GM19372 (cell line): ENCODE data around the gene TSPAN32.

Experiments
- ATAC-seq: cut with Tn5 transposase; IDR thresholded peaks from one replicate; pipeline ENCODE4 v1.9.1; 2021; ENCODE audit warnings: mild to moderate bottlenecking, low read depth, moderate library complexity; ENCODE audit not compliant: unreplicated experiment

Gene TSPAN32, protein sequence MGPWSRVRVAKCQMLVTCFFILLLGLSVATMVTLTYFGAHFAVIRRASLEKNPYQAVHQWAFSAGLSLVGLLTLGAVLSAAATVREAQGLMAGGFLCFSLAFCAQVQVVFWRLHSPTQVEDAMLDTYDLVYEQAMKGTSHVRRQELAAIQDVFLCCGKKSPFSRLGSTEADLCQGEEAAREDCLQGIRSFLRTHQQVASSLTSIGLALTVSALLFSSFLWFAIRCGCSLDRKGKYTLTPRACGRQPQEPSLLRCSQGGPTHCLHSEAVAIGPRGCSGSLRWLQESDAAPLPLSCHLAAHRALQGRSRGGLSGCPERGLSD

GRCh38 chr11:2301631-2302305 lies at the start of gene TSPAN32, which contains the start of gene C11orf21:
TSS of gene TSPAN32 (plus strand) at chr11:2302013. CDS start at chr11:2302150, 137 bp downstream.
TSS of gene C11orf21 (minus strand) at chr11:2301918. CDS start at chr11:2301808, 110 bp downstream.
- no peak for ATAC-seq

- ATAC-seq = no peak
Observed at GRCh38 chr11:2252018-2252417, 49.8 kb upstream of the TSPAN32 start.

- no peak for ATAC-seq
Observed at GRCh38 chr11:2256293-2256913, 45.4 kb upstream of the TSPAN32 start.

GRCh38 chr11:2256951-2257700 lies 44.7 kb upstream of the TSPAN32 start:
- no peak for ATAC-seq

- no peak for ATAC-seq
Observed at GRCh38 chr11:2258501-2259465, 43.0 kb upstream of the TSPAN32 start.

- no peak for ATAC-seq
Observed at GRCh38 chr11:2259466-2259830, 42.4 kb upstream of the TSPAN32 start.

DNA sequence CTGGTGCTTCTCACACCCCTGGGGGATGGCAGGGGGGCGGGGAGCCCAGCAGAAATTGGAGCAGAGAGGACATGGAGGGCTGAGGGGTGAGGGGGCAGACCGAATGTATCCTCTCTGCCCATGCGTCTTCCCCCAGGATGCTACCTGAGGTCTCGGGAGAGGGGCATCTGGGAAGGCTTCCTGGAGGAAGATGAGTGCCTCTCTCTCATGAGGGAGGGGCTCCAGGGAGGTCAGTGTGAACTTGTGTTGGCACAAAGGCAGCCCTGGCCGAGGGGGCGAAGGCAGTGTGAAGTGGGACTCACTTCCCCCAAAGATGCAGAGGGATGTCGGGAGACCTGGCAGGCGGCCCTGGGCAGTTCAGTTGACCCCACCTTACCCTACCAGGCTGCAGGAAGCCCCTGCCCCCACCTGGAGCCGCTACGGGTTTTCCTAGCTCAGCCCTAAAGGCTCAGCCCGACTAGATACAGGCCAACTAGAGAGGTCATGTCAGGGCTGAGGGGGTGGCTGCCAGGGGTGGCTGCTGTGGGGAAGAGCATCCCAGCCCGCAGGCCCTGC lies 41.8 kb upstream of the TSPAN32 start:
- no peak for ATAC-seq

DNA sequence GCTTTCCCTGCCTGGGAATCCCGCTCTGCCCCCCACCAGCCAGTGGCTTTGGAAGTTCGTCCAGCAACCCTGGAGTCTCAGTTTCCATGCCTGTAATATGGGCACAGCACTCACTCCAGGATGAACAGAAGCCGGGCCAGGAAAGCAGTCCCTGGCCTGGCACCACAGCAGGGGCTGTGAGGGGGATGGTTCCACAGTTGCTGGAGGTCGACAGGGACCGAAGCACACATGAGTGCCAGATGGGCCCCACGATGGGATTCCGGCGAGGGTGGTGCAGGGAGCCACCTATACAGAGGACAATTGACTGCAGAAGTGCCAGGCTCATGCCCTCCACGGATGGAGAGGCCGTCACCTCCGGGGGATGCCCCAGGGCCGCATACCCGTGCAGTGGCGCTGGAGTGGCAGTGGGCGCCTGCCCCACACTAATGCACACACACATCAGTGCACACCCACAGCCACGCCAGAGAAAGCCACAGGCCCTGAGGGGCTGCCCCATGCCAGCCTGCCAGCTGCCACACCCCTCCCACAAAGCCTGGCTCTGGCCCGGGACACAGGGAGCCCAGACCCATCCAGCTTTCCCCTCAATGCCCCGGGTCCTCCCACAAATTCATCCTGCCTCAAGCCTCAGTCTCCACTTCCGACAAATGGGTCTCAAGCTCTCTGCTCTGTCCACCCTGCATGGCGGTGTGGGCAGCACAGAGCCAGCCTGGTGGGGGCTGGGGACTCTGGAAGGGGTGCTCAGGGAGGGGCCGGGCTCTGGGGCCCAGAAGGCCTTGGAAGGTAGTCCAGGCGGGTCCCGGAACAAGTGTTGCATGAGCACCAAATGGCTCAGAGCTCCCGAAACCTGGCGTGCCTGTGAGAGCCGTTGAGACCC lies 41.1 kb upstream of the TSPAN32 start:
- ATAC-seq = no peak

GRCh38 chr11:2261436-2262230 lies 40.2 kb upstream of the TSPAN32 start:
- no peak for ATAC-seq

DNA sequence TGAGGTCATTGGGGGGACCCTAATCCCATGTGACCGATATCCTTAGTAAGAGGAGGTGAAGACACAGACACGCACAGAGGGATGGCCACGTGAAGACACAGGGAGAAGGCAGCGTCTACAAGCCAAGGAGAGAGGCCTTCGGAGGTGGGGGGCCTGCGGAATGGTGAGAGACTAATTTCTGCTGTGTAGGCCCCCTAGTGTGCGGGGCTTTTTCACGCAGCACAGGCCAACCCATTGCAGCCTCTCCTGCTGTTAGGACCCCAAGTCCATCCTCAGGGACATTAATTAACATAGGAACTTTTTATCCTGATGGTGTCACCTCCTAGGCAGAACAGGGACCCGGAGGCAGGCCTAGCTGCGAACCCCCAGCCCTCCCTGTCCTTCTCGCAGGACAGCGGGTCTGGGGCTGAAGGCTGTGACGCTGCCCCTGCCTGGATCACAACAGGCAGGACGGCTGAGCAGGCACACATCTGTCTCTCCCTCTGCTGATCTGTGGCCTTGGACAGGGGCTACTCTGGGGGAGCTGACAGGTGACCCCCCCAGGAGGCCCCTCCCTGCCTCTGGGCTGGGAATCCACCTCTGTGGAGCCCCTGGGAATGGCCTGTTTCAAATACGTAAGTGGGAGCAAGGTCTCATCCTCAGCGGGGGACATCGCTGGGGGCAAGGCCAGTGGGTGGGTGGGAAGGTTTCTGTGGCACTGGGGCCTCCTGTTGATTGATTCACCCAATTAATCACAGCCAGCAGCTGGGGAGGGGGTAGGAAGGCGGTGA lies 39.3 kb upstream of the TSPAN32 start:
- ATAC-seq = no peak

GRCh38 chr11:2263071-2263565 lies 38.7 kb upstream of the TSPAN32 start:
- ATAC-seq = no peak

GRCh38 chr11:2263724-2264360 lies 38.0 kb upstream of the TSPAN32 start:
- no peak for ATAC-seq

- no peak for ATAC-seq
Observed at GRCh38 chr11:2264366-2265053, 37.3 kb upstream of the TSPAN32 start.

DNA sequence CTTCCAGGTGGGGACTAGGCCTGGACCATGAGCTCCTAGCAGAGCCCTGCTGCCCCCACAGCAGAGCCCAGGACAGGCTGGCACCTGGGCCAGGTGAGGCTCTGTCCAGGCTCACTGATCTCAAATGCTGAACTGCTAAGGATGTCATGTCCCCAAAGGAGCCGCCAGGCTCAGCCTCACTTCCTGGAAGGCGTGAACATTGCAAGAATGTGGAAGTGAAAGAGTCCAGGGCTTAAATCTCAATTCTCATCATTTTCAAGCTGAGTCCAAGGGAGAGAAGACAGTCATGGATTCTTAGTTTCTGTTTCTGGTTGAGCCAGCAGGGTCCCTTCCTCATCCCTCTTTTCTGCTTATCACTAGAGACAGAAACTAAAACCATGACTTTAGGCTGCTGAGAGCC lies 36.4 kb upstream of the TSPAN32 start:
- ATAC-seq = no peak

- ATAC-seq = no peak
Observed at GRCh38 chr11:2265854-2266585, 35.8 kb upstream of the TSPAN32 start.
